IMR-90 (cell line): ENCODE data around the gene MBD2.

ENCODE experiments used
- CTCF ChIP-seq: conservative IDR thresholded peaks from 2 replicates; pipeline ENCODE4 v1.5.1; 2012; ENCODE audit warnings: mild to moderate bottlenecking, low read depth, low read length, improper control_type of control experiment
- MAFK ChIP-seq: IDR thresholded peaks from 2 replicates; pipeline ENCODE4 v1.6.1; 2012; ENCODE audit warnings: low read depth, low read length, improper control_type of control experiment
- MXI1 ChIP-seq: IDR thresholded peaks from 2 replicates; pipeline ENCODE4 v1.6.1; 2012; ENCODE audit warnings: low read depth, mild to moderate bottlenecking, low read length, moderate library complexity, borderline replicate concordance

DNA sequence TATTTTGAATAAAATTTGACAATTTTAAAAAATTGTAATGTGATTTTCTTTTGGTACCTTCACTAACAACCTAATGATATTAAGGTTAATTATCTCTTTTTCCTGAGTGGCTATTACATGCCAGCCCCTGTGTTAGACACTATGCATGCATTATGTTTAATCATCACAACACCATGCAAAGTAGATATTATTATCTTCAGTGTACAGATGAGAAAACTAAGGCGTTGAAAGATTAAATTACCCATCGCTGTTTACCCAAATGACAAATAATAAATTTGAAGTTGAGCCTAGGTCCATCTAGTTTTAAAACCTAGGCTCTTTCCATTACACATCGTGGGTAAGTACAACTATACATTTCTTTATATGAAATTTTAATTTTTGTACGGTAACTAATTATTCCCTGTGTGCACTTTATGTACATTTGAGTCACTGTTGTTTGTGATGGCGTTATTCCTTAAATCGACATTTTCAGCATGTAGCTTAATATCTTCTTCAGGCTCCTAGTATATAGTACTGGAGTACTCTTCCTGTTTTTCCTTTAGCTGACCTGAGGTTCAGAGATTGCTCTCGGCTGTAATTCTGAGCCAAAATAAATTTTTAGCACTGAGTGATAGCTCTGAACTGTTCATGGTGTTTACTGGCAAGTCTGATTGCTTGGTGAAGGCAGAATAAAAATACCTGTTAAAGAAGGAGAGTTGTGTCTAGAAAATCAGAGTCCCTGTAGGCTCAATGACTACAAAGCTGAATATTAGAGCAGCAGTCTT lies 13.9 kb upstream of the MBD2 start:
- TF ChIP-seq CTCF (no peak), MXI1 (no peak), MAFK (no peak)
